ENCODE results near the gene NSMCE1. TPM values are rescaled to one million over a fixed set of nuclear protein-coding genes. Genes with fewer than 3 reads are reported as not detected.

The NSMCE1 gene
- total RNA-seq, 2 donors from 2014 or later, result 119 to 165 TPM

DNA sequence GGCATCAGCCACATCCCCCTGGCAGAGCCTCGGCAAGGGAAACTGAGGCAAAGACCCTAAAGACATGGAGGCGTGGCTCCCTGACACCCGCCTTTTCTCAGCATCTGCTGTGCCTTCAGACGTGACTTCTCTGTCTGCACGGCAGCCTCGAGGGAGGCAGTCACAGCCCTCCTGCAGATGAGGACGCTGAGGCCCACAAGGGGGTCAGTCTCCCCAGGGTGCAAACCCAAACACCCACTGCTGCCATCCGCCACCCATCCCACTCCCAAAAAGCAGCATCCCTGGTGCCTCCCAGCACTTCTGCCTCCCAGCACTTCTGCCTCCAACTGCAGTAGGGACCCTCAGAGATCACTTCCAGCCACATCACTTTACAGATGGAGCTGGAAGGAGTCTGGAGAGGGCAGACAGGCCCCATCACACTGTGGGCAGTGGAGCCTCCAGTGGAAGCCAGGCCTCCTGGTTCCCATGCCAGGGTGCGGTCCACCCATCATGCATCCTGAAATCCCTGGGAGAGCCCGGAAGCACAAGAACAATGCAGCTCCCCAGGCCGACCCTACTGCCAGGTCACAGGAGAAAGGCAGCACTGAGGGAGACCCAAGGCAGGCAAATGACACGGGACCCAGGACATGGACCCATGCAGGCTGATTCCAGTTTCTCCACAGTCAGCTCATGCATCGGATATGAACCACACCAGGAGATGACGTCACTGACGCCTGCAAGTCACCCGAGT, 41.4 kb downstream of the NSMCE1 start:
- DNase-seq, result no peak
- Mint-ChIP-seq H3K4me3 (no peak overlapping the region), H3K9me3 (no peaks in the 10 kb centered on the region), H3K36me3 (ENCODE audit: insufficient read depth in 2 of 2) (peaks cover 10 to 24% of the 10 kb centered on the region in 2 donors), H3K27me3 (ENCODE audit: low read depth) (no peaks in the 10 kb centered on the region), H3K4me1 (ENCODE audit: low read depth) (peaks cover 55% of the 10 kb centered on the region), H3K27ac (no peak overlapping the region)
- ATAC-seq (replicated peaks in 1 of 2), result no peak

DNA sequence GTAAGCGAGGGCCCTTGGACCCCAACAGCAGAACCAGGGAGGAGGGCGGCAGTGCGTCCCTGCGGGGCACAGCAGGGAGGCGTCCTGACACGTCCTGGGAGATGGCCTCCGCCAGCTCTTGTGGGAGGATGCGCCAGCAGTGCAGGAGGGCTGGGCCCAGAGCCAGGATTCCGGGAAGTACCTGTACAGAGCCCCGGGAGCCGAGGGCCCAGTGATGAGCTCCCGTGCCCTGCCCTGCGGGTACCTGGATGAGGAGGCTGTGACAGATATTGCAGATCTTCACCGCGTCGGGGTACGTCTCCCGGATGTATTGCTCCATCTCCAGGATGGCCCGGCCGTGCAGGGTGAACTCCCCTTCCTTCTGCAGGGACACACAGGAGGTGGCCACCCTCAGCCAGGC, 42.1 kb downstream of the NSMCE1 start:
- peaks cover 48% of the 10 kb centered on the region for H3K4me1 Mint-ChIP-seq (ENCODE audit: low read depth)
- no peaks in the 10 kb centered on the region for H3K9me3 Mint-ChIP-seq
- no peak overlapping the region for H3K4me3 Mint-ChIP-seq
- DNase-seq (no peak), ATAC-seq (replicated peaks in 1 of 2) (no peak)
- H3K36me3 Mint-ChIP-seq (ENCODE audit: insufficient read depth in 2 of 2), result peaks cover 8 to 21% of the 10 kb centered on the region in 2 donors
- H3K27ac Mint-ChIP-seq, result no peak overlapping the region
- no peaks in the 10 kb centered on the region for H3K27me3 Mint-ChIP-seq (ENCODE audit: low read depth)

DNA sequence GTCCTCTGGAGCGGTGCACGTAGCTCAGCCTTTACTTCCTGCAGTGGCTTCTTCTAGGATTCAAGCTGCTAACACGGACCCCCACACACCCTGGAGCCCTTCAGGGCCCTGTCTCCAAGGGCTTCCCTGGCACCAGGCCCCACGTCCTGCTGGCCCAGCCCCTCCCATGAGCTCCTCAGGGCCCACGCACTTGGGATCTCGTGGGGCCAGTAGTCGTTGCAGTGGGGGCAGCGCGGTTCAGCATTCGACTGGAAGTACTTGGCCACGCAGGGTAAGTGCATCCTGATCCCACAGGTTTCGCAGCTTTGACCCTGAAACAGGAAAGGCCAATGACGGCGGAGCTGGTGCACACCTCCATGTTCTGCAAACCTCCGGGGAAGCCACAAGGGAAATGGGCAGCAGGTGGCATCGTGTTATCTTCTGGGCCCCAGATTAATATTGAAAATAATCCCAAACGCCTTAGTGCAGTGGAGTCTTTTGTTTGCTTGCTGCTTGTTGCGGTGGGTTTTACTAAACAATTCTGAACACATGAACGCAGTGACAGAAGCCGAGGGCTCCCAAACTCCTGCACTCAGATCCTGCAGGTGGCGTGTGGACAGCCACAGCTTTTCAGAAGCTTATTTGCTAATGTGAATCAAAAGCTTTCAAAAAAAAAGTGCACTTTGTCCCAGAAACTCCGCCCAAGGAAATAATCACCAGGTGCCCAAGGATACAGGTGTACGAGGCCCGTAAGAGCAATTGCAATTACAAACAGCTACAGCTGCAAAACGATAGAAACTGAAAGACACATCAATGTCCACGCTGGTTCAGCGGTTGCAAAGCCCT, 42.8 kb downstream of the NSMCE1 start:
- H3K27me3 Mint-ChIP-seq (ENCODE audit: low read depth), result no peaks in the 10 kb centered on the region
- peaks cover 41% of the 10 kb centered on the region for H3K4me1 Mint-ChIP-seq (ENCODE audit: low read depth)
- peaks cover 4 to 18% of the 10 kb centered on the region in 2 donors for H3K36me3 Mint-ChIP-seq (ENCODE audit: insufficient read depth in 2 of 2)
- peak overlapping the region in 1 of 2 donors; percentile 1 for H3K4me3 Mint-ChIP-seq
- ATAC-seq (replicated peaks in 1 of 2), result no peak
- DNase-seq, result no peak
- no peaks in the 10 kb centered on the region for H3K9me3 Mint-ChIP-seq
- H3K27ac Mint-ChIP-seq, result peak overlapping the region; percentile 17

DNA sequence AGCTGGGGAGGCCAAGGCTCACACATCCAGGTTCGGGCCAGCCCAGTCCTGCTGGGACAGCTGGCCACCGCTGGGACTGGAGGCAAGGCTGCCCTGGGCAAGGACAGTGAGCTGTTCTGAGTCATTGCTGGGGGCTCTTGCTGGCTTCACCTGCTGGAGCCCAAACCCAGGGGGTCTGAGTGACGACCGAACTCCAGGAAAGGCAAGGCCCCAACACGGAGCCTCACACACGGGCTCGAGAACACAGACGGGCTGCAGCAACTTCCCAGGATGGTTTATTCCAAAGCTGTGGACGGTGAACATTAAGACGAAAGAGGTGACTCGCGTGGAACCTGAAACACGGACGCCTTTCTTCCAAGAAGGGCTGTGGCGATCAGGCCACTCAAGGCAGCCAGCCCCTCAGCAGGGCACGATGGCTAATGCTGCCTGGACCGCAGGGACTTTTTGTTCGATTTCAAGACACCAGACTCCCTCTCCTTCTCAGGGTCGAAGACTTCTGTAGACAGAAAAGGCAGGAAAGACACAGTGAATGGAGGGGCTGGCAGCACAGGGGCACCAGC, 43.8 kb downstream of the NSMCE1 start:
- no peak for ATAC-seq (replicated peaks in 1 of 2)
- Mint-ChIP-seq H3K27me3 (ENCODE audit: low read depth) (no peaks in the 10 kb centered on the region), H3K4me1 (ENCODE audit: low read depth) (peaks cover 36% of the 10 kb centered on the region), H3K36me3 (ENCODE audit: insufficient read depth in 2 of 2) (peaks cover 2 to 16% of the 10 kb centered on the region in 2 donors), H3K27ac (peak overlapping the region; percentile 28), H3K4me3 (no peak overlapping the region), H3K9me3 (no peaks in the 10 kb centered on the region)
- DNase-seq, result no peak

DNA sequence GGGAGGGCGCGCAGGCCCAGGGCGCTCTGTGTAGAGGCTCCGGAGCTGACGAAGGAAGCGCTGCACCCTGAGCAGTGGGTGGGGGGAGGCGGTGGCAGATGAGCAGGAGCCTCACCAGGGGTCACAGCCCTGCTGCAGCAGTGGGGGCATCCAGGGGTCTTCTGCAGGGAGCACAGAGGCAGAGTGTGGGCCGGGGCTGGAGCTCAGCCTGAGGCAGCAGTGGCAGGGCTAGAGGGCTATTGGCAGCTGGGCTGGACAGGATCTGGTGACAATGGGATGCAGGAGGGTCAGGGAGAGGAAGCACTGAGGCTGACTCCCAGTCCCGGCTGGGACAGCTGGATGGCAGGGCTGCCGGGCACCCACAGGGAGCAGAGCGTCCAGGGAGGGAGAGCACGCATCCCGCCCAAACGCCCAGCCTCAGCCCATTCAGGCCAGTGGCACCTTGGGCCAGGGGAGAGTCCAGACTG, 44.3 kb downstream of the NSMCE1 start:
- H3K36me3 Mint-ChIP-seq (ENCODE audit: insufficient read depth in 2 of 2), result peaks cover 2 to 13% of the 10 kb centered on the region in 2 donors
- no peak overlapping the region for H3K27ac Mint-ChIP-seq
- H3K9me3 Mint-ChIP-seq, result no peaks in the 10 kb centered on the region
- no peak overlapping the region for H3K4me3 Mint-ChIP-seq
- no peaks in the 10 kb centered on the region for H3K27me3 Mint-ChIP-seq (ENCODE audit: low read depth)
- ATAC-seq (replicated peaks in 1 of 2) (no peak), DNase-seq (no peak)
- peaks cover 31% of the 10 kb centered on the region for H3K4me1 Mint-ChIP-seq (ENCODE audit: low read depth)

DNA sequence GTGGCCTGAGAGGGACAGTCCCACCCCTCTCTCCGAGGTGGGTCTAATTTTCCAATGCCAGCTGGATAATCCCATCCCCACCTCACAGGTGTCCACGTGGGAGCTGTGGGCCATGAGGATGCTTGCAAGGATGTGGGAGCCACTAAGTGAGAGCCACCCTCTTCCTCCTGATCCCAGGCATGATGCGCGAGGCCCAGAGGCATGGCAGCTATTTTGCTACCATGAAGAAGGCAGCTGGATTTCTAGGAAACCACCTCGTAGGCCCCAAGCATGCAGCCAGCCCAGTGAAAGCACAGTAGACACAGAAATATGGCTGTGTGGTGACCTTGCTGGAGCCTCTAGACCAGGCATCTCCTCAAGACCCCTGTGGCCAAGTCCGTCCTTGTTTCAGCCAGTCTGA, 44.9 kb downstream of the NSMCE1 start:
- Mint-ChIP-seq H3K4me1 (ENCODE audit: low read depth) (peaks cover 25% of the 10 kb centered on the region), H3K9me3 (no peaks in the 10 kb centered on the region), H3K36me3 (ENCODE audit: insufficient read depth in 2 of 2) (peaks cover 2 to 11% of the 10 kb centered on the region in 2 donors), H3K27ac (no peak overlapping the region), H3K4me3 (no peak overlapping the region), H3K27me3 (ENCODE audit: low read depth) (no peaks in the 10 kb centered on the region)
- ATAC-seq (replicated peaks in 1 of 2), result no peak
- DNase-seq, result no peak

DNA sequence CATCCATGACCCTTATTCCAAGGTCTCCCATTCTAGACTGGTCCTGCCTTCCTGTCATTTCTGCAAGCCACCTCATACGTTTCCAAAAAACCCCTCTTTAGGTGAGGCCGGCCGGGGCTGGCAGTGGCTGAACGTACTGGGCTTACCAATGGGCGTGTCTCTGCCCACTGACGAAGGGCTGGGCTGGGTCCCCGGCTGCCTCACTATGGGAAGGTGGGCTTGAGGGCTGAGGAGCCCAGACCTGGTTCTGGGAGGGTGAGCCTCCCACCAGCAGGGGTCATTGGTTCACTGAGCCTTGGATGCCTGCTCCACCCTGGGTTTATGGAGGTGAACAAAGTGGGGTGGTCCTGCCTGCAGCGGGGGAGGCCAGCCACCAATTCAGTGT, 45.4 kb downstream of the NSMCE1 start:
- H3K4me1 Mint-ChIP-seq (ENCODE audit: low read depth), result peaks cover 25% of the 10 kb centered on the region
- H3K4me3 Mint-ChIP-seq, result no peak overlapping the region
- no peak for ATAC-seq (replicated peaks in 1 of 2)

DNA sequence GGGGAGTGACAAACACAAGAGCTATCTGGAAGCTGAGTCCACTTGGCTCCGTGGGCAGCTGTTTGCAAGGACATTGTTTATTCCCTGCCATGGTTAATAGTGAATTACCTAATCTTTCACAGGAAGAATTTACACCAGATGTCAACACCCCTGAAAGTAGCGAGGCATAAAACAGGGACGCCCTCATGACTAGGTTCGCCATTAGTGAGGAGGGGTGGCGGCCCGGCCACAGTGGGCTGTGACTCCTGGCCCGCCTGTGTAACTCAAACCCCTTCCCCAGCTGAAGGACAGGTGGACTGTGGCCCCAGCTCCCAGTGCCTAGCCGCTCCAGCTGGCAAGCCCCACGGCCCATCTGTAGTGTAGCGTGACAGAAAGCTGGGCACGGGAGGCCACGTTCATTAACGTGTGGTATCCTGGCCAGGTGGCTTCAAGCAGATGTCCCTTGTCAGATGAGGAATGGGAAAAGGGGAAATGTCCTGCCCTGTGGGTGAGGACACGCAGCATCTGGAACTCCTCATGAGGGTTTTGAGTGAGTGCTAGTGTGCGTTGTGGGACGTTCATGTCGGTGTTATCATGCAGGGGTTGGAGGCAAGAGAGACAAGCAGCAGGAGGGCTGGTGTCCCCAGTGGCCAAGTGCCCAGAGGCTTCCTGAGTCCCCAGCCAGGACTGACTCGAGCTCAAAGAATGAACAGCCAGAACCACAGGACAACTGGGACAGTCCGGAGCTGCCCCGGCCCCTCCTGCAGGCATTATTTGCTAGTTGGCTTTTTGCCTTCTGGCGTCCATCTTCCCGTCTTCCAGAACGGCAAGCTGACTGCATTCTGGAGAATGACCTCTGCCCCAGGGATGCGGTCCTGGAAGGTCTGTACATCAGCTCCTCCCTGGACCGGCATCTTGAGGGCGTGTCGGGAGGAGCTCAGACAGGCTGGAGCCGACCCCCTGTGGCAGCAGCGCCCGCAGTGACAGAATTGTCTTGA, 46.0 kb downstream of the NSMCE1 start:
- ATAC-seq (replicated peaks in 1 of 2), result no peak
- H3K9me3 Mint-ChIP-seq, result no peaks in the 10 kb centered on the region
- peaks cover 2 to 9% of the 10 kb centered on the region in 2 donors for H3K36me3 Mint-ChIP-seq (ENCODE audit: insufficient read depth in 2 of 2)
- H3K27me3 Mint-ChIP-seq (ENCODE audit: low read depth), result no peaks in the 10 kb centered on the region
- H3K4me1 Mint-ChIP-seq (ENCODE audit: low read depth), result peaks cover 25% of the 10 kb centered on the region
- no peak overlapping the region for H3K4me3 Mint-ChIP-seq
- no peak overlapping the region for H3K27ac Mint-ChIP-seq
- no peak for DNase-seq

More for the DNA sequence above, 45.4 kb downstream of the NSMCE1 start:
- no peak for DNase-seq
- no peaks in the 10 kb centered on the region for H3K9me3 Mint-ChIP-seq
- H3K27ac Mint-ChIP-seq, result no peak overlapping the region
- H3K27me3 Mint-ChIP-seq (ENCODE audit: low read depth), result no peaks in the 10 kb centered on the region
- peaks cover 2 to 10% of the 10 kb centered on the region in 2 donors for H3K36me3 Mint-ChIP-seq (ENCODE audit: insufficient read depth in 2 of 2)

DNA sequence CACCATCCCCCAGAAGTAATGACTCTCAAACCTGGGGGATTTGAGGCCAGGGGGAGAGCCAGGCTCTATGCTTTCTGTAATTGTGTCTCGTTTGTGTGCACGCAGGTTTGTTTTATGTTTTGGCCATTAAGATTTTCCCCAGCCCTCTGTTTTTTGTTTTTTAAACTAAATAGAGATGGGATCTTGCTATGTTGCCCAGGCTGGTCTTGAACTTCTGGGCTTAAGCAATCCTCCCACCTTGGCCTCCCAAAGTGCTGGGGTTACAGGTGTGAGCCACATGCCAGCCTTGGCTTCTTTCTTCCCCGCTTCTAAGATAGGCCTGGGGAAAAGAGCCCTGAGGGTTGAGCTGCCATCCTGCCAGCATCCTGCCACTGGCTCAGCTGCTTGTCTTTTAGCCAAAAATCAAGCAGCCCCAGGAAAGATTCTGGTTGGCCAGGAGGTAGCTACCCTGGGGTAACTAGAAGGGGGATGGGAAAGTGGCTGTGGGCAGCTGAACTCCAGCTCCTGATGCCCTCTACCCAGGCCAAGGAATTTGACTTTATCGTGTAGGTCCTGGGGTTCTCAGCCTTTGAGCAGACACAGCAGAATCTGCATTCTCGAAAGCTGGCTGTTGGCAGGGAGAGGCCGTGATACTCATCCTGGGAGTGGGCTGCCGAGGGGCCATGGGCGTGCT, 46.9 kb downstream of the NSMCE1 start:
- DNase-seq (no peak), ATAC-seq (replicated peaks in 1 of 2) (no peak)
- Mint-ChIP-seq H3K27ac (no peak overlapping the region), H3K36me3 (ENCODE audit: insufficient read depth in 2 of 2) (peaks cover 2 to 9% of the 10 kb centered on the region in 2 donors), H3K4me3 (no peak overlapping the region), H3K9me3 (no peaks in the 10 kb centered on the region), H3K4me1 (ENCODE audit: low read depth) (peaks cover 17% of the 10 kb centered on the region), H3K27me3 (ENCODE audit: low read depth) (no peaks in the 10 kb centered on the region)

DNA sequence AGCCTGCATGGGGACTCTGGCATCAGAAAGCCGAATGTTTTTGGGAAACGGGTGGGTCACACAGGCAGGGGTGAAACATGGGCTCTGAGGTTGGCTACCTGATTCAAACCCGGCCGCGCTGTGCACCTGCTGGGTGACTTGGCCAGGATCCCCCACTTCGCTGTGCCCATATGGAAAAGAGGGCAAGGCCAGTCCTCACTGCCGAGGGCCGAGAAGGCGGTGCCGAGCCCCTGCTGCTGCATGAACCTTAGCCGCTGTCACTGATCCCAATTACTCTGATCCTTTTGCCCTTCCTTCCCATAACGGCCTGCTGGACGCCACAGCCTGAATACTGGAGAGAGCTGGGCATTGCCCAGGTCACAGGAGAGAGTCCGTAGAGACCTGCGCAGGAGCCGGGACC, 47.6 kb downstream of the NSMCE1 start:
- Mint-ChIP-seq H3K27me3 (ENCODE audit: low read depth) (no peaks in the 10 kb centered on the region), H3K36me3 (ENCODE audit: insufficient read depth in 2 of 2) (peaks cover 0 to 7% of the 10 kb centered on the region in 2 donors), H3K4me1 (ENCODE audit: low read depth) (peaks cover 12% of the 10 kb centered on the region), H3K9me3 (no peaks in the 10 kb centered on the region), H3K4me3 (no peak overlapping the region), H3K27ac (no peak overlapping the region)
- no peak for DNase-seq
- ATAC-seq (replicated peaks in 1 of 2), result no peak

DNA sequence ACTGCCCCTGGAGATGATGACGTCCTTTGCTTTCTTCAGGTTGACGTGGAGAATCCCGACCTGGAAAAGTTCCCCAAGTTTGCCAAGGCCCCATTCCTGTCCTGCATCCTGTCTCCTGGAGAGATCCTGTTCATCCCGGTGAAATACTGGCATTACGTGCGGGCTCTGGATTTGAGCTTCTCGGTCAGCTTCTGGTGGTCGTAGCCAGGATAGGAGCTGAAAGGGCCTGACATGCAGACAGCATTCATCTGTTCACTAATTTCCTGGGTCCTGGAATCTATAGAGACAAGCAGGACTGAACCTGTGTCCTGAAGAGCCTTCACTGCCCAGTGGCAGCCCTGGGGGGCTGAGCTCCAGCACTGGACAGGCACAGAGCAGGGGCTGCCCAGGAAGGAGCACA, 48.0 kb downstream of the NSMCE1 start:
- no peaks in the 10 kb centered on the region for H3K9me3 Mint-ChIP-seq
- peaks cover 7% of the 10 kb centered on the region for H3K4me1 Mint-ChIP-seq (ENCODE audit: low read depth)
- H3K4me3 Mint-ChIP-seq, result no peak overlapping the region
- H3K27ac Mint-ChIP-seq, result no peak overlapping the region
- no peak for ATAC-seq (replicated peaks in 1 of 2)
- DNase-seq, result no peak
- peaks cover 0 to 8% of the 10 kb centered on the region in 2 donors for H3K36me3 Mint-ChIP-seq (ENCODE audit: insufficient read depth in 2 of 2)
- no peaks in the 10 kb centered on the region for H3K27me3 Mint-ChIP-seq (ENCODE audit: low read depth)

DNA sequence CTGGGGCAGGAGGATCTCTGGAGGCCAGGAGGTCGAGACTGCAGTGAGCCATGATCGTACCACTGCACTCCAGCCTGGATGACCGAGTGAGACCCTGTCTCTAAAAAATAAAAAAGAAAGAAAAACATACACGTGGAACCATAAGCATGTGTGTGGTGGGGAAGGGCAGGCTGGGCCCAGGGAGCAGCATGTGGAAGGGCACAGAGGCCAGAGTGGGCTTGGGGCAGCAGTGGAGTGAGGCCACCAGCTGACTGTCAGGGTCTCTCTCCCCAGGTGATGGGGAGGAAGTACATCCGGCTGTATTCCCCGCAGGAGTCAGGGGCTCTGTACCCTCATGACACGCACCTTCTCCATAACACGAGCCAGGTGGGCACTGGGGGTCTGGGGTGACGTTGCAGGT, 48.5 kb downstream of the NSMCE1 start:
- Mint-ChIP-seq H3K4me1 (ENCODE audit: low read depth) (peaks cover 6% of the 10 kb centered on the region), H3K4me3 (no peak overlapping the region), H3K9me3 (no peaks in the 10 kb centered on the region), H3K27me3 (ENCODE audit: low read depth) (no peaks in the 10 kb centered on the region), H3K36me3 (ENCODE audit: insufficient read depth in 2 of 2) (peaks cover 0 to 9% of the 10 kb centered on the region in 2 donors), H3K27ac (no peak overlapping the region)
- ATAC-seq (replicated peaks in 1 of 2) (no peak), DNase-seq (no peak)

All from activated T-cell treated with anti-CD3 and anti-CD28 coated beads, Interleukin-2, amount 50 U/mL, for 72 hours (primary cell).